H1 (cell line): ENCODE results near the gene GRID1.

Source experiments
- CEBPB ChIP-seq: IDR thresholded peaks from 2 replicates; pipeline ENCODE4 v1.6.1; 2012; ENCODE audit warnings: low read depth, low read length
- EP300 ChIP-seq, 2 experiments: IDR thresholded peaks; 1 replicate in 1 of 2; 2 replicates in 1 of 2; pipeline ENCODE4 v1.6.1; 2011 to 2012; ENCODE audit warnings: low read depth in 2 of 2, low read length in 2 of 2, mild to moderate bottlenecking in 2 of 2, borderline replicate concordance in 1 of 2, inconsistent platforms in 1 of 2, moderate library complexity in 1 of 2
- POLR2A ChIP-seq, 2 experiments: IDR thresholded peaks; 1 replicate in 1 of 2; 2 replicates in 1 of 2; pipeline ENCODE4 v1.6.1; 2011; ENCODE audit warnings: low read depth in 2 of 2, low read length in 2 of 2, mild to moderate bottlenecking in 2 of 2; ENCODE audit errors: control extremely low read depth in 1 of 2
- SIN3A ChIP-seq, 2 experiments: IDR thresholded peaks in 1 of 2; conservative IDR thresholded peaks in 1 of 2; 2 replicates each; pipeline ENCODE4 v1.6.1; 2011 to 2012; ENCODE audit warnings: low read length in 2 of 2, improper control_type of control experiment in 1 of 2, low read depth in 1 of 2, mild to moderate bottlenecking in 1 of 2

DNA sequence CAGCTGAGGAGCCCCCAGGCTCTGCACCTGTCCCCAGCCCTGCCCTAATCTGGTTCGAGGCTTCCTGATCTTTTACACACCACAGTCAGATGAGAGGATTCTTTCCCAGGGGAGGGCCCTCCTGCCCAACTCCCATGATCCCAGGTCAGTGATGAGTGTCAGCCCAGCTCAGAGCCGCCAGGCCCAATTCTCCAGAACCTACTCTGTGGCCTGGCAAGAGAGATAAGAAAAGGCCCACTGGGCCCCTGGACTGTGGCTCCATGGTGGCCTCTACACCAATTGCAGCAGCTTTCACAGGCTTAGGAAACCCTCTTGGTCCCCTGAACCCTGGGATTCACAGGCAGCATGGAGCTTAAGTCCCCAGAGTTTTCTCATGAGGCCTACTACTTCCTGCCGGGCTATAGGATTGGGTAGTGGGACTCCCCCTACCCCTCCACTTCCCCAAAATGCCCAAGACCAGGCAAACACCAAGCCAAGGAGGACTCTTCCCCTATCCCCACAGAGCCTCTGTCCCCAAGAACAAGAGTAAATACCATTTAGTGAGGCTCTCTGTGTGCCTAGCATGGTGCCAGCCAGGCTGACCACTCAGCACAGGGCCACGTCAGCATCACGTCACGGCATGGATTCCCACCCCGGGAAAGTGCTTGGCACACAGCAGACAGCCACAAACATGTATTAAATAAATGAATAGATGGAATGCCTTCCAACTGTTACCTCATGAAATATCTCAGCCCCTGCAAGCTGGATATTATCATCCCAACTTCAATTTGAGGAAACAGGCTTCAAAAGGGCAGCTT is 100.0 kb downstream of the GRID1 start:
- TF ChIP-seq CEBPB = no peak
- no peak for TF ChIP-seq POLR2A (IDR thresholded peaks at IDR 0.05; ENCODE audit: control extremely low read depth in 1 of 2, low read depth in 2 of 2, low read length in 2 of 2)
- TF ChIP-seq SIN3A (conservative IDR thresholded peaks at IDR 0.05 in 1 of 2, IDR thresholded peaks at IDR 0.05 in 1 of 2; ENCODE audit: low read depth in 1 of 2, low read length in 2 of 2) = no peak
- TF ChIP-seq EP300 (IDR thresholded peaks at IDR 0.05; ENCODE audit: borderline replicate concordance in 1 of 2, low read depth in 2 of 2, low read length in 2 of 2) = no peak
